Measurements from ENCODE around the gene SLC35F1.

- TF ChIP-seq TARDBP (IDR thresholded peaks at IDR 0.05), result no peak
- TF ChIP-seq FOXM1 (IDR thresholded peaks at IDR 0.05; ENCODE audit: borderline replicate concordance), result no peak
- no peak for TF ChIP-seq HDGF (IDR thresholded peaks at IDR 0.05; ENCODE audit: borderline replicate concordance)
- TF ChIP-seq SUZ12 (IDR thresholded peaks at IDR 0.05), result no peak
- TF ChIP-seq NFRKB (IDR thresholded peaks at IDR 0.05), result no peak
- no peak for TF ChIP-seq FOXK2 (IDR thresholded peaks at IDR 0.05)
- no peak for TF ChIP-seq ARNT (IDR thresholded peaks at IDR 0.05)
- TF ChIP-seq CTBP1 (IDR thresholded peaks at IDR 0.05; ENCODE audit: borderline replicate concordance), result no peak
- TF ChIP-seq BHLHE40 (IDR thresholded peaks at IDR 0.05; ENCODE audit: borderline replicate concordance), result no peak
- TF ChIP-seq SP1 (IDR thresholded peaks at IDR 0.05), result no peak
- no peak for TF ChIP-seq ELF4 (IDR thresholded peaks at IDR 0.05)
- no peak for TF ChIP-seq FOXA1 (IDR thresholded peaks at IDR 0.05)
- TF ChIP-seq PKNOX1 (IDR thresholded peaks at IDR 0.05), result no peak
Measured at GRCh38 chr6:118327237-118327636, 420.2 kb downstream of the SLC35F1 start.
